Measurements from ENCODE around the gene KRT72. TPM values are rescaled to one million over a fixed set of nuclear protein-coding genes. Genes with fewer than 3 reads are reported as not detected.

The KRT72 gene
- total RNA-seq, 8 experiments from 2014 or later: 0.21 TPM; not detected in 7

GRCh38 chr12:52636592-52637258 lies 35.5 kb upstream of the KRT72 start:
- Histone ChIP-seq H3K4me3 (no peak overlapping the region), H3K27ac (no peak overlapping the region), H3K4me1 (replicated peaks in 1 of 2) (no peaks in the 10 kb centered on the region)
- WGBS, 10 experiments: 20 to 100% (median 38%) methylated on average over 1 to 5 of the region's 5 CpGs
- no peak for ATAC-seq (replicated peaks in 6 of 8)
- in situ Hi-C loops (cut with MboI; ENCODE audit: low pct_unique_long_range_greater_than_20kb in 2 of 9, low sequenced_read_pairs in 9 of 9, unreplicated experiment in 9 of 9): no loop called here

DNA sequence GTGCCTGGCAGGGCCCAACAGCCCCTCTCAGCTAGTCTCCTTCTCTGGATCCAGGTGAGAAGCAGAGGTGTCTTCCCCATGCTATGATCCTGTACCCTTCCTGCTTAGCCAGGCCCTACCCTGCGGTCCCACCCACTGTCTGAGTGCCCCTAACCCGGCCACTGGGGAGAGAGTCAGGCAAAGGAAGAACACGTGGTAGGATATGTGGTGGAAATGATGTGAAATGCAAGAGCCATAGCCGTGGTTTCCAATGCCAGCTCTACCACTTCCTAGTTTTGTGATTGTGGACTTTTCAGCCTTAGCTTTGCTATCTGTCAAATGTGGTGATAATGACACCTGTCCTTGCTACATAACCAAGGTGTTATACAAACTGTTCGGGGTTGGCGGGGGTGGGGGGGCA lies 34.9 kb upstream of the KRT72 start:
- no peak overlapping the region for H3K27ac ChIP-seq
- in situ Hi-C loops (cut with MboI; ENCODE audit: low pct_unique_long_range_greater_than_20kb in 2 of 9, low sequenced_read_pairs in 9 of 9, unreplicated experiment in 9 of 9): no loop called here
- H3K4me1 ChIP-seq (replicated peaks in 1 of 2): no peaks in the 10 kb centered on the region
- ATAC-seq (replicated peaks in 6 of 8): no peak
- 39 to 83% (median 62%) methylated on average over 1 to 6 of the region's 6 CpGs; no CpG with 5 or more reads in 4 of the 10 experiments for whole genome bisulfite sequencing, 10 experiments
- H3K4me3 ChIP-seq: no peak overlapping the region

DNA sequence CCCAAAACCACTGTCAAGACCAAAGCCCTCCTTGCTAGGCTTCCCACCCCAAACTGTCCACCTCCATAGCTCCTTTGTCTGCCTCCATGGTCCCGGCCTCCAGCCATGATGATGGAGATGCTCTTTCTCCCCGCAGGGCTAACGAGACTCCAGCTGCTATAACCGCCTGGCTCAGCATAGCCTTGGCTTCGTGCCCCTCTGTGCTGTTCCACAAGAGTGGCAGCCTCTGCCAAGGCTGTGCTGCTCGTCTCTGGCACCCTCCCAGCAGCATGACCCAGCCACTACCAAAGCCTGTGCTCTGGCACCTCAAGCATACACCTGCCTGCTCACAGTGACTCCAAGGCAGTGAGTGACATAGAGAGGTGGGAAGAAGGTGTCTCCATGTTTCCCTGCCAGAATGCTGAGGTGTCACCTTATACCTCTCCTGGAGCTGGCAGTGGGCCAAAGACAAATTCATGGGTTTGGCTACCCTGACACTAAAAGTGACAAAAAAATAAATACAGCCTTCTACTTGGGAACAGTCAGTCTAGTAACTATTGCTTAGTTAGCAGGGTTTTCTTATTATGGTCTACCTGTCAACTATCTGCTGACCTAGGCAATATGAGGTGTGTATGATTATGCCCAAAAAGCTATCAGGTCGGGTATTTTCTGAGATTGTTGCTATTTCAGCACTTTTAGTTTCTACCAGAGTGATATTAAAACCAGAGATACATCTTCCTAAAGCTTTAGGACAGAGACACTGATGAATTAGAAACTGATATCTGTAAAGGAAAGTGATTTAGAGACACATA lies 33.2 kb upstream of the KRT72 start:
- Histone ChIP-seq H3K4me3 (no peak overlapping the region), H3K4me1 (replicated peaks in 1 of 2) (no peaks in the 10 kb centered on the region), H3K27ac (no peak overlapping the region)
- in situ Hi-C loops (cut with MboI; ENCODE audit: low pct_unique_long_range_greater_than_20kb in 2 of 9, low sequenced_read_pairs in 9 of 9, unreplicated experiment in 9 of 9): no loop called here
- WGBS, 10 experiments: 0 to 69% (median 23%) methylated on average over 1 to 5 of the region's 7 CpGs; no CpG with 5 or more reads in 2 of the 10 experiments
- no peak for ATAC-seq (replicated peaks in 6 of 8)

- 37 to 80% (median 53%) methylated on average over 1 to 3 of the region's 4 CpGs; no CpG with 5 or more reads in 4 of the 10 experiments for WGBS, 10 experiments
- in situ Hi-C loops (cut with MboI; ENCODE audit: low pct_unique_long_range_greater_than_20kb in 2 of 9, low sequenced_read_pairs in 9 of 9, unreplicated experiment in 9 of 9): no loop called here
Measured at GRCh38 chr12:52633383-52633782, 32.1 kb upstream of the KRT72 start.

DNA sequence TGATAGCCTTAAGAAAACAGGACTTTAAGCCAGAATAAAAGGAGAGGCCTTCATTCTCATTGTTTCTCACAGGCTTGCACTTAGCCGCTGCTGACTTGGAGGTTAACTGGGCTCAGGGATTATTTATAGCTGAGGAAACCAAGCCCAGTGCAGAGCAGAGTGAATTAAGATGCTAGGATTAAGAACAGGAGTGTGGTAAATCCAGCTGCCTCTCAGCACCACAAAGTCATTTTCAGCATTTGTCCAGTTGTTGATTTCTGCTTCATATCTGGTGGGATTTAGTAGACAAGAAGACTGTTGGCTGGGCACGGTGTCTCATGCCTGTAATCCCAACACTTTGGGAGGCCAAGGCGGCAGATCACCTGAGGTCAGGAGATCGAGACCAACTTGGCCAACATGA lies 31.4 kb upstream of the KRT72 start:
- H3K4me1 ChIP-seq (replicated peaks in 1 of 2): no peaks in the 10 kb centered on the region
- no peak for ATAC-seq (replicated peaks in 6 of 8)
- H3K27ac ChIP-seq: no peak overlapping the region
- in situ Hi-C loops (cut with MboI; ENCODE audit: low pct_unique_long_range_greater_than_20kb in 2 of 9, low sequenced_read_pairs in 9 of 9, unreplicated experiment in 9 of 9): no loop called here
- no peak overlapping the region for H3K4me3 ChIP-seq
- WGBS, 10 experiments: 47 to 100% (median 57%) methylated on average over 1 to 4 of the region's 4 CpGs; no CpG with 5 or more reads in 5 of the 10 experiments

More at GRCh38 chr12:52633383-52633782, 32.1 kb upstream of the KRT72 start:
- no peak overlapping the region for H3K27ac ChIP-seq
- H3K4me1 ChIP-seq (replicated peaks in 1 of 2): no peaks in the 10 kb centered on the region
- no peak overlapping the region for H3K4me3 ChIP-seq
- no peak for ATAC-seq (replicated peaks in 6 of 8)

DNA sequence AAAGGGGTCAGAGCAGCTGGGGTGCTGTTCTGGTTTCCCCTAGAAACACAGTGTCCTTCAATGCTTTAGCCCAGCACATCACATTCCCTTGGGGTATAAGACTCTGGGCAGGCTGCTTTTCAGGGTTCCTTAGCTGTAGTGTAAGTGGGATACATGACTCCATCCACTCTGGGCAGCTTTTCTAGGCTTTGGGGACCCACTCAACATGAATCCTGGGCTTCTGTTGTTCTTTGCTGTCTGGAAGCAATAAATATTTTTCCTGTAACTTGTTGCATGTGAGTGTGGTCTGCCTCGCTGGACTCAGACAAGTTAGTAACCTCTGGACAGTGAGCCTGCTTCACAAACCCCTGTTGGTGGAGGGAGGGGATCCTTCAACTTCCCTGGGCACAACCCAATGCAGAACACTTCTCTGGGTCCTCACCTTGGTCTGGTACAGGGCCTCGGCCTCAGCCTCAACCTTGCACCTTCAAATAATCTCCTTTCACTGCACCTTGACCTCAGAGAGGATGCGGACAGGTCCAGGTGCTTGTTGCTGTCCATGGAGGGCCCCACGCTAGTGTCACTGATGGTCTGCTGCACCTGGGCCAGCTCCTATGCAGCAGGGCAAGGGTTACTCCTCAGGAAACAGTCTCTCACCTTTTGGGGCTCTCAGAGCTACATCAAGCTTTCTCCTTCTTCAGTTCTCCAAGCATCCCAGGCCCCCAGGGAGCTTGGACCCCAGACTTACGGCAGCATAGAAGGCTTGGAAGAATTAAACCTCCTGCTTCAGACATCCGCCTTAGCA lies 30.6 kb upstream of the KRT72 start:
- Histone ChIP-seq H3K4me1 (replicated peaks in 1 of 2) (no peaks in the 10 kb centered on the region), H3K4me3 (no peak overlapping the region), H3K27ac (no peak overlapping the region)
- no peak for ATAC-seq (replicated peaks in 6 of 8)
- in situ Hi-C loops (cut with MboI; ENCODE audit: low pct_unique_long_range_greater_than_20kb in 2 of 9, low sequenced_read_pairs in 9 of 9, unreplicated experiment in 9 of 9): no loop called here
- WGBS, 10 experiments: 0 to 71% (median 47%) methylated on average over 1 to 5 of the region's 6 CpGs; no CpG with 5 or more reads in 2 of the 10 experiments

DNA sequence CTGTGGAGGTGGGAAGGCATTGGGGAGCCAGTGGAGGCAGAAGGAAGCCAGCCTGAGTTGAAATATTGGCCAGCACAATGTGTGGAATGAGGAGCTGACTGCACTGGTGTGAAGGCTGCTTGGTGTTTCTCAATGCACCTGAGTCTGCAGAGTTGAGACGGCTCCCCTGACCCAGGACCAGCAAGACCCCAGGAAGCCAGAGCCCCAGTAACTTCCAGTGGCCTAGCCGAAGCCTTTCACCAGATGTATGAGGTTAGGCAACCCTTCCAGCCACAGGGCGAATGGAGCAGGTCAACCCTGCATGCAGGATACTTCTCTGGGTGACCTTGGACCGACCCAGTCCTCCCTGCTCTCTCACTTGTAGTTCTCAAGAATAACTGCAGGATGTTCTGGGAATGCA lies 30.0 kb upstream of the KRT72 start:
- Histone ChIP-seq H3K4me1 (replicated peaks in 1 of 2) (no peaks in the 10 kb centered on the region), H3K27ac (no peak overlapping the region), H3K4me3 (no peak overlapping the region)
- in situ Hi-C loops (cut with MboI; ENCODE audit: low pct_unique_long_range_greater_than_20kb in 2 of 9, low sequenced_read_pairs in 9 of 9, unreplicated experiment in 9 of 9): no loop called here
- 39 to 40% methylated on average over 1 to 3 of the region's 4 CpGs; no CpG with 5 or more reads in 8 of the 10 experiments for WGBS, 10 experiments
- ATAC-seq (replicated peaks in 6 of 8): no peak

GRCh38 chr12:52630599-52631200 lies 29.4 kb upstream of the KRT72 start:
- ATAC-seq (replicated peaks in 6 of 8): no peak
- WGBS, 10 experiments: 0 to 80% (median 62%) methylated on average over 1 to 3 of the region's 4 CpGs; no CpG with 5 or more reads in 3 of the 10 experiments
- H3K4me3 ChIP-seq: no peak overlapping the region
- in situ Hi-C loops (cut with MboI; ENCODE audit: low pct_unique_long_range_greater_than_20kb in 2 of 9, low sequenced_read_pairs in 9 of 9, unreplicated experiment in 9 of 9): no loop called here
- H3K27ac ChIP-seq: no peak overlapping the region
- H3K4me1 ChIP-seq (replicated peaks in 1 of 2): no peaks in the 10 kb centered on the region

GRCh38 chr12:52630008-52630500 lies 28.8 kb upstream of the KRT72 start:
- no peaks in the 10 kb centered on the region for H3K4me1 ChIP-seq (replicated peaks in 1 of 2)
- in situ Hi-C loops (cut with MboI; ENCODE audit: low pct_unique_long_range_greater_than_20kb in 2 of 9, low sequenced_read_pairs in 9 of 9, unreplicated experiment in 9 of 9): no loop called here
- ATAC-seq (replicated peaks in 6 of 8): no peak
- no peak overlapping the region for H3K27ac ChIP-seq
- no peak overlapping the region for H3K4me3 ChIP-seq
- 0 to 60% (median 35%) methylated on average over 1 to 4 of the region's 7 CpGs; no CpG with 5 or more reads in 4 of the 10 experiments for WGBS, 10 experiments

GRCh38 chr12:52629281-52630007 lies 28.2 kb upstream of the KRT72 start:
- in situ Hi-C loops (cut with MboI; ENCODE audit: low pct_unique_long_range_greater_than_20kb in 2 of 9, low sequenced_read_pairs in 9 of 9, unreplicated experiment in 9 of 9): no loop called here
- no peak for ATAC-seq (replicated peaks in 6 of 8)
- 43 to 100% (median 63%) methylated on average over 1 to 12 of the region's 12 CpGs; no CpG with 5 or more reads in 2 of the 10 experiments for WGBS, 10 experiments
- H3K27ac ChIP-seq: no peak overlapping the region
- H3K4me3 ChIP-seq: no peak overlapping the region
- H3K4me1 ChIP-seq (replicated peaks in 1 of 2): no peaks in the 10 kb centered on the region

GRCh38 chr12:52628841-52629240 lies 27.6 kb upstream of the KRT72 start:
- in situ Hi-C loops (cut with MboI; ENCODE audit: low pct_unique_long_range_greater_than_20kb in 2 of 9, low sequenced_read_pairs in 9 of 9, unreplicated experiment in 9 of 9): no loop called here
- no peak for ATAC-seq (replicated peaks in 6 of 8)
- WGBS, 10 experiments: 56 to 57% (median 57%) methylated on average over 1 to 2 of the region's 2 CpGs; no CpG with 5 or more reads in 7 of the 10 experiments

DNA sequence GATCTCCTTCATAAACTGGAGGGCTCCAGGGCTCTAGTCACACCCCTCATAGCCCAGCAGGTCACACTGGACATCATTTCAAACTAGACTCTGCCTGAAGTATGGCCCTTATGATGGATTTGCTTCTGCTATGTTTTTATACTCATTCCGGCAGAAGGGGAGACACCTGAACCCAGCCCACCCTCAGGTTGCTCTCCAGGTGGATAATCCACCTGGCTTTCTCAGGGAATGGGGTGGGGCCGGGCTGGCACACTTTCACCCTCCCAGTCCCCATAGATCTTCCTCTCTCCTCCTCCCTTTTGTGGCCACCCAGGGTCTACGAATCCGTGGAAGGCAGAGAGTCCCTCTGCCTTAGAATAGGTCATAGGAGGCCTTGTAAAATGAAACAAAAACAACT lies 26.8 kb upstream of the KRT72 start:
- in situ Hi-C loops (cut with MboI; ENCODE audit: low pct_unique_long_range_greater_than_20kb in 2 of 9, low sequenced_read_pairs in 9 of 9, unreplicated experiment in 9 of 9): no loop called here
- WGBS, 10 experiments: 8 to 83% (median 49%) methylated on average over 1 to 4 of the region's 4 CpGs; no CpG with 5 or more reads in 2 of the 10 experiments
- H3K4me3 ChIP-seq: no peak overlapping the region
- ATAC-seq (replicated peaks in 6 of 8): no peak
- H3K4me1 ChIP-seq (replicated peaks in 1 of 2): no peaks in the 10 kb centered on the region
- H3K27ac ChIP-seq: no peak overlapping the region

More at GRCh38 chr12:52628841-52629240, 27.6 kb upstream of the KRT72 start:
- Histone ChIP-seq H3K4me1 (replicated peaks in 1 of 2) (no peaks in the 10 kb centered on the region), H3K27ac (no peak overlapping the region), H3K4me3 (no peak overlapping the region)
